Measurements from ENCODE around the gene S100B.

- TF ChIP-seq POLR2A (IDR thresholded peaks at IDR 0.05) (no peak), CTCF (IDR thresholded peaks at IDR 0.05) (no peak), POLR2AphosphoS5 (IDR thresholded peaks at IDR 0.05) (no peak)
Observed at GRCh38 chr21:46619846-46620245, 15.0 kb upstream of the S100B start.

Measured in breast epithelium (tissue), 3 donors.